A549 treated with dexamethasone at 1 μM for 4 hours (cell line): Measurements from ENCODE around the gene MCM7. TPM values are rescaled to one million over a fixed set of nuclear protein-coding genes. Genes with fewer than 3 reads are reported as not detected.

ENCODE experiments used
- total RNA-seq: library from RNA; stranded (reverse); fragments of 200-300 nt; extraction: Qiagen RNA extraction; gene quantifications from 5 replicates; pipeline ENCODE4 v1.2.3, GENCODE V29; 2022

The MCM7 gene
- total RNA-seq = 214 to 235 TPM (median 230 TPM) in 5 replicates

GRCh38 chr7:100101016-100101862 lies at the start of gene MCM7, which contains the start of gene AP4M1:
MCM7 (minus strand) TSS chr7:100101397; CDS start chr7:100101294, 103 bp downstream.
AP4M1 (plus strand) TSS chr7:100101643; CDS start chr7:100101715, 72 bp downstream.

GRCh38 chr7:100148559-100149328 lies 47.5 kb upstream of the MCM7 start, which contains the start of gene LAMTOR4:
LAMTOR4 (plus strand) TSS chr7:100148918; CDS start chr7:100148973, 55 bp downstream.

GRCh38 chr7:100126931-100127865 lies 26.0 kb upstream of the MCM7 start, which contains the start of gene MBLAC1:
MBLAC1 (plus strand) TSS chr7:100126967; CDS start chr7:100127396, 429 bp downstream.

GRCh38 chr7:100119072-100119969 lies 18.1 kb upstream of the MCM7 start, which contains the start of the genes CNPY4 and TAF6:
CNPY4 (plus strand) TSS chr7:100119634; CDS start chr7:100119745, 111 bp downstream.
TAF6 (minus strand) TSS chr7:100119358; CDS start chr7:100114209, 5,149 bp downstream.

DNA sequence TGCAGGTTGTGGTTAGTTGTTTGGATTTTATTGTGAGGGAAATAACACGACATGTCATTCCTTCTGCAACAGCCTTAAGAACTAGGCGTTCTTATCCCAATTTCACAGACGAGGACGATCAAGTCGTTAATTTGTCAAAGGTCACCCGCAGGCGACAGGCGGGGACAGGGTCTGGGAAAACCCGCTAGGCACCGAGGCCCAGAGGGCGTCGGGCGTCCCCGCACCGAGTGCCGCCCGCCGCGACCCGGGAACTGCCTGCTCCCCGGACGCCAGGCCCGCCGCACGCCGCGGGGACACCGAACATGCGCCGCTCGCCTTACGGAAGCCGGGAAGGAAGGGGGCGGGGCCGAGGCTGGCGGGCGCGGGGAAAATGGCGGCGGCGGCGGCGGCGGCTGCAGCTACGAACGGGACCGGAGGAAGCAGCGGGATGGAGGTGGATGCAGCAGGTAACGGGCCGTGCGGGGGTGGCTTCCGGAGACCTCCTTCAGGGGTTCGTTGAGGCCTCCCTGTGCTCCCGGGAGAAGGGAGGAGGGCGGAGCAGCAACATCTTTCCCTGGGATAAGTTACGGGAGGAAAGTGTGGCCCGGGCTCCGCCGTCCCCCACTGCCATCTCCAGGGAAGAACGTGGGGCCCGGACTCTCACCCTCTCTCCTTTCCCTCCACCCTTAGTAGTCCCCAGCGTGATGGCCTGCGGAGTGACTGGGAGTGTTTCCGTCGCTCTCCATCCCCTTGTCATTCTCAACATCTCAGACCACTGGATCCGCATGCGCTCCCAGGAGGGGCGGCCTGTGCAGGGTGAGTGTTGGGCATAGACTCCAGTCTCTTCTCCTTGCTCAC lies 12.4 kb downstream of the MCM7 start, which contains the start of gene COPS6:
Gene COPS6 (plus strand): TSS at position 349 of the 837 bp plus-strand sequence. CDS start 22 bp downstream, at position 371.

GRCh38 chr7:100081535-100082102 lies 19.6 kb downstream of the MCM7 start, which contains the start of gene ZNF3:
ZNF3 (minus strand) TSS chr7:100081723; CDS start chr7:100077357, 4,366 bp downstream.

DNA sequence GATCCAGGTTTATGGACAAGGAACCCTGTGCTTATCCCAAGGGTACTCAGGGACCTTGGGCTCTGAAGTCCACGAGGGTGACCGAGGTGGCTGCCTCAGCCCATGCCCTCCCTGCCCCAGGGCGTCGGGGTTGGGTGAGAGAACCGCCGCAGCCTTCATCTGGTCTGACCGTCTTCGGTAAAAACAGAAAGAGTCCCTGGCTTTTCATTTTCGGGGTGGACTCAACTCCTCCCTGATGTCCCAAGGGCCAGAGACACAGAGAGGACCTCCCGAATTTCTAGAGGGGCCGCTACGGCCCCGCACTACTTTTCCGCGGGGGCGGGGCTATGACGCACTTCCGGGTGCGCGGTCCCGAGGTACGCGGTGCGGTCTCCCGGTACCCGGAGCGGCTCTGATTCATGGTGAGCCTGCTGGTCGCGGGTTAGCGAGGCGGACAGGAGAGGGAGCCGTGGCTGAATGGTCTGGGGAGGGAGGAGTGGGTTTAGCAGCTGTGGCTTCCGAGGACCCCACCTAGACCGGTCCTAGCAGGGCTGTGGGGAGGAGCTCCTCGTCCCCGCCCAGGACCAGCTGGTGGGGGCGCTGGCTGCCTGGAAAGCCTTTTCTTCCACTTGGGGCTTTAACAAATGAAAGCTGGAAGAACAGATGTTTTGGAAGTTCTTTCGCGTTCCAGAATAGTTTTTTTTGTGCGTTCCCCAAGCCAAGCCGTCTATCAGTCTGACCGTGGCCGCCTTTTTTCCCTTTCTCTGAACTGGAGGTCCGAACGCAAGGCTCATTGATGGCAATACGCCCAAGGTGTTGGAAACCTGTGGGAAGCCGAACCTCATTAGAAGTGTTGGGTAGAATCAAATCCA lies 51.5 kb downstream of the MCM7 start, which contains the start of gene ZSCAN21:
Gene ZSCAN21 (plus strand): TSS at position 334 of the 851 bp plus-strand sequence. CDS start 7,233 bp downstream, outside the sequence.

Other genes with a start within 250 kb of the MCM7 start
- gene OR2AE1, start 224.4 kb downstream of the MCM7 start, total RNA-seq = not detected in 5 replicates
- 24.5 to 26.8 TPM (median 25.8 TPM) in 5 replicates for gene TRIM4, start 181.9 kb downstream of the MCM7 start, total RNA-seq
- gene GJC3, start 171.8 kb downstream of the MCM7 start, total RNA-seq = 0.08 to 0.15 TPM (median 0.09 TPM) in 3 of 5 replicates, not detected in the others
- 0.21 to 0.22 TPM in 2 of 5 replicates, not detected in the others for gene AZGP1, start 125.4 kb downstream of the MCM7 start, total RNA-seq
- gene ZKSCAN1, start 85.8 kb downstream of the MCM7 start, total RNA-seq = 7.5 to 12.8 TPM (median 10.7 TPM) in 5 replicates
- 10.5 to 11.7 TPM (median 11.0 TPM) in 5 replicates for gene ZSCAN21, start 51.6 kb downstream of the MCM7 start, total RNA-seq
- 18.4 to 21.8 TPM (median 20.4 TPM) in 5 replicates for gene ZNF3, start 19.7 kb downstream of the MCM7 start, total RNA-seq
- 155 to 191 TPM (median 173 TPM) in 5 replicates for gene COPS6, start 12.4 kb downstream of the MCM7 start, total RNA-seq
- gene AP4M1, start 246 bp upstream of the MCM7 start, total RNA-seq = 12.2 to 13.3 TPM (median 12.9 TPM) in 5 replicates
- gene TAF6, start 18.0 kb upstream of the MCM7 start, total RNA-seq = 54.7 to 70.6 TPM (median 67.5 TPM) in 5 replicates
- gene CNPY4, start 18.2 kb upstream of the MCM7 start, total RNA-seq = 8.1 to 10.4 TPM (median 9.5 TPM) in 5 replicates
- 1.8 to 2.7 TPM (median 2.5 TPM) in 5 replicates for gene MBLAC1, start 25.6 kb upstream of the MCM7 start, total RNA-seq
- gene LAMTOR4, start 47.5 kb upstream of the MCM7 start, total RNA-seq = 122 to 148 TPM (median 137 TPM) in 5 replicates
- gene TRAPPC14, start 57.3 kb upstream of the MCM7 start, total RNA-seq = 7.3 to 14.2 TPM (median 12.1 TPM) in 5 replicates
- 0.04 to 0.09 TPM (median 0.05 TPM) in 4 of 5 replicates, not detected in the other for gene GAL3ST4, start 67.2 kb upstream of the MCM7 start, total RNA-seq
- 0.39 to 0.75 TPM (median 0.69 TPM) in 5 replicates for gene GPC2, start 76.0 kb upstream of the MCM7 start, total RNA-seq
- 0.16 to 0.35 TPM (median 0.24 TPM) in 4 of 5 replicates, not detected in the other for gene STAG3, start 76.5 kb upstream of the MCM7 start, total RNA-seq
- not detected in 5 replicates for gene PVRIG, start 118.6 kb upstream of the MCM7 start, total RNA-seq
- not detected in 5 replicates for gene SPDYE3, start 206.3 kb upstream of the MCM7 start, total RNA-seq